Hepatocyte (in vitro differentiated cells): ENCODE results near the gene KLHL9. TPM values are rescaled to one million over a fixed set of nuclear protein-coding genes. Genes with fewer than 3 reads are reported as not detected.

Experiments
- DNase-seq: peaks from one replicate; pipeline ENCODE4 v3.0.0-alpha.2; 2016; ENCODE audit warnings: low spot score
- H2AFZ ChIP-seq: fragments of 200-600 bp; sonication (generic); 2 replicates; pipeline ENCODE4 v1.6.0; 2016; ENCODE audit warnings: antibody characterized with exemption, mild to moderate bottlenecking
- H3K27ac ChIP-seq: fragments of 200-600 bp; sonication (generic); 2 replicates; pipeline ENCODE4 v1.5.1; 2016; ENCODE audit warnings: mild to moderate bottlenecking
- H3K27me3 ChIP-seq: fragments of 200-600 bp; sonication (generic); 2 replicates; pipeline ENCODE4 v1.6.1; 2016
- H3K36me3 ChIP-seq: fragments of 200-600 bp; sonication (generic); replicated peaks from 2 replicates; pipeline ENCODE4 v1.5.1; 2016; ENCODE audit warnings: low read depth; ENCODE audit not compliant: insufficient read depth
- H3K4me1 ChIP-seq: fragments of 200-600 bp; sonication (generic); 2 replicates; pipeline ENCODE4 v1.5.1; 2016; ENCODE audit warnings: mild to moderate bottlenecking, moderate library complexity; ENCODE audit not compliant: insufficient read depth
- H3K4me2 ChIP-seq: fragments of 200-600 bp; sonication (generic); 2 replicates; pipeline ENCODE4 v1.6.0; 2016
- H3K4me3 ChIP-seq: fragments of 200-600 bp; sonication (generic); 2 replicates; pipeline ENCODE4 v1.5.1; 2016; ENCODE audit warnings: mild to moderate bottlenecking
- H3K79me2 ChIP-seq: fragments of 200-600 bp; sonication (generic); 2 replicates; pipeline ENCODE4 v1.6.0; 2017; ENCODE audit warnings: mild to moderate bottlenecking
- H3K9me2 ChIP-seq: fragments of 200-600 bp; sonication (generic); replicated peaks from 2 replicates; pipeline ENCODE4 v1.6.0; 2017; ENCODE audit warnings: mild to moderate bottlenecking; ENCODE audit not compliant: insufficient read depth
- H3K9me3 ChIP-seq: fragments of 200-600 bp; sonication (generic); 2 replicates; pipeline ENCODE4 v1.5.1; 2016; ENCODE audit warnings: low read depth, mild to moderate bottlenecking
- H4K20me1 ChIP-seq: fragments of 200-600 bp; sonication (generic); 2 replicates; pipeline ENCODE4 v1.6.0; 2016; ENCODE audit warnings: mild to moderate bottlenecking; ENCODE audit not compliant: insufficient read depth, poor library complexity, severe bottlenecking
- CTCF ChIP-seq: fragments of 200-600 bp; sonication (generic); IDR thresholded peaks from 2 replicates; pipeline ENCODE4 v1.5.1; 2016; ENCODE audit warnings: antibody characterized with exemption, mild to moderate bottlenecking; ENCODE audit not compliant: poor library complexity
- EZH2 ChIP-seq: fragments of 200-600 bp; sonication (generic); IDR thresholded peaks from 2 replicates; pipeline ENCODE4 v1.6.1; 2016; ENCODE audit warnings: antibody characterized with exemption, mild to moderate bottlenecking, borderline replicate concordance
- EZH2phosphoT487 ChIP-seq: fragments of 200-600 bp; sonication (generic); IDR thresholded peaks from one replicate; pipeline ENCODE4 v1.6.1; 2018; ENCODE audit warnings: antibody characterized with exemption, mild to moderate bottlenecking, low read depth, moderate library complexity; ENCODE audit not compliant: unreplicated experiment, severe bottlenecking
- WGBS: methylation state at CpG from one replicate; pipeline ENCODE4 v1.1.6; 2016; ENCODE audit warnings: low lambda C conversion rate; ENCODE audit errors: missing lambda C conversion rate; 5-methylcytosine and 5-hydroxymethylcytosine counted together
- polyA plus RNA-seq: library from polyadenylated mRNA; unstranded; fragments of >200 nt; fragmentation: Nextera tagmentation; extraction: Ambion mirVana; gene quantifications from 2 replicates; pipeline ENCODE4 v1.2.1, GENCODE V29; 2016
- total RNA-seq: library from RNA; depleted of rRNA; stranded (reverse); fragments of >200 nt; gene quantifications from 2 replicates; pipeline ENCODE4 v1.2.3, GENCODE V29; 2014

KLHL9 gene
- total and polyA plus RNA-seq, 2 experiments from 2014 or later: 18.6 to 43.1 TPM

DNA sequence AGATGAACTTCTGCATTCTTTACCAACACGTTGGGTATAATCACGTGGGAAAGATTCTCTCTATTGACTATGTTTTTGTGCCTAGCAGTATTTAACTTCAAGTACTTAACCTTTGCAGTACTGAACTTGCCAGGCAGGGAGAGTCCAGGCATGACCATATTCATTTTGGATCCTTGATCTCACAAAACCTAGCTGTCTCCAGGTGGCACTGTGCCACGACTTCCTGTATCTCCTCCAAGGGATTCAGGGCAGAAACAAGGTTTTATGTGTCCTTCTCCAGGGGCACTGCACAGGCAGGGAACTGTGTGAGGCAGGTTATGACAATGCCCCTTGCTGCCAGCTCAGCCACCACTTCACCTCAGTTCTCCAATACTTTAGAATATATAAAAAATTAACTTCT lies 18.3 kb downstream of the KLHL9 start:
- peak; percentile 10 for DNase-seq
- no peaks in the 10 kb centered on the region for H3K4me1 ChIP-seq
- no peak overlapping the region for H3K4me3 ChIP-seq
- no peaks in the 10 kb centered on the region for H3K36me3 ChIP-seq
- no peaks in the 10 kb centered on the region for H3K9me3 ChIP-seq
- H3K9me2 ChIP-seq: no peaks in the 10 kb centered on the region
- H3K27ac ChIP-seq: no peak overlapping the region
- H4K20me1 ChIP-seq: no peaks in the 10 kb centered on the region
- H2AFZ ChIP-seq: no peak overlapping the region
- no peak overlapping the region for H3K4me2 ChIP-seq
- no peaks in the 10 kb centered on the region for H3K79me2 ChIP-seq
- H3K27me3 ChIP-seq: peaks cover 3% of the 10 kb centered on the region
- WGBS: 32% methylated on average over 3 of the region's 3 CpGs
- TF ChIP-seq EZH2phosphoT487: no peak

DNA sequence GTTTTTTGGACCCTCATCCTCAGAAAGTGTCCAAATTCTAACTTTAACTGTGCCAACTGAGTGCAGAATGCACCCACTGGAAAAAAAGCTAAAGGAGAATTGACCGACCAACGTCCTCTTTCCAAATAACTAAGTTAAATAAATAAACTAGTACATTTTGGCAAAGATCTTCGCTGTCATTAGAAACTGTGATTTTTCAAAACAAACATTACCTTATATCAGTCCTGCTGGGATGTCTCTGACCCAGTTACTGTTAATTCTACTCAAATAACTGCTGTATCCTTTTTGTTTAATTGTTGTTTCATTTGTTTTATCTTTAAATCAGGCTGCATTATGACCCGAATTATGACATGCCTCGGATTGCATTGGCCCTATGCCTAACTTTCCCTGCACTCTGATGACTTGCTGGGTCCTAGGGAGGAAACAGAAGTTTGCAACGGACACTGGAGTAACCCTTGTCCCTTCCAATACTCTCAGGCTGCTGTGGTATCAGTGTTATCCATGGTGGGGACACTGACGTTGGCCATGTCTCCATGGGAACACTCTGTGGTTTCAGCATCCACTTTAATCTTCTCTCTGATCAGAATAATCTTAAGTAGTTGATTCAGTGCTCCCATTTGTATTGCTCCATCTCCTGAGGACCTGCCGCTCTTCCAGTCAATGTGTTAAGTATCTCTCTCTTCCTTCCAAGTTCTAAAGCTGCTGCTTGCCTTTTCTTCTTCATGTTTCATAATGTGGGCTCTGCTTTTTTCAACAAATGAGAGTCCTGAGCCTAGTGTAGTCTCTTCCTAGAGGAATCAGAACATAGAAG lies 19.0 kb downstream of the KLHL9 start:
- TF ChIP-seq CTCF (no peak), EZH2 (no peak), EZH2phosphoT487 (no peak)
- Histone ChIP-seq H2AFZ (no peak overlapping the region), H3K36me3 (no peaks in the 10 kb centered on the region), H3K4me2 (no peak overlapping the region), H3K79me2 (no peaks in the 10 kb centered on the region), H3K4me3 (no peak overlapping the region), H3K9me3 (no peaks in the 10 kb centered on the region), H3K27me3 (peaks cover 3% of the 10 kb centered on the region), H3K9me2 (no peaks in the 10 kb centered on the region), H3K27ac (no peak overlapping the region), H3K4me1 (no peaks in the 10 kb centered on the region), H4K20me1 (no peaks in the 10 kb centered on the region)
- DNase-seq: no peak
- 69% methylated on average over 8 of the region's 8 CpGs for whole genome bisulfite sequencing

GRCh38 chr9:21314152-21314551 lies 21.1 kb downstream of the KLHL9 start:
- 88% methylated on average over 2 of the region's 2 CpGs for WGBS
- H3K4me2 ChIP-seq: no peak overlapping the region
- no peak overlapping the region for H3K4me3 ChIP-seq
- H3K27ac ChIP-seq: no peak overlapping the region
- H3K4me1 ChIP-seq: no peaks in the 10 kb centered on the region
- no peaks in the 10 kb centered on the region for H3K79me2 ChIP-seq
- TF ChIP-seq CTCF: no peak
- TF ChIP-seq EZH2: no peak
- TF ChIP-seq EZH2phosphoT487: no peak
- no peaks in the 10 kb centered on the region for H4K20me1 ChIP-seq
- peaks cover 3% of the 10 kb centered on the region for H3K27me3 ChIP-seq
- DNase-seq: no peak
- H3K9me2 ChIP-seq: no peaks in the 10 kb centered on the region
- H2AFZ ChIP-seq: no peak overlapping the region
- no peaks in the 10 kb centered on the region for H3K36me3 ChIP-seq
- H3K9me3 ChIP-seq: no peaks in the 10 kb centered on the region

DNA sequence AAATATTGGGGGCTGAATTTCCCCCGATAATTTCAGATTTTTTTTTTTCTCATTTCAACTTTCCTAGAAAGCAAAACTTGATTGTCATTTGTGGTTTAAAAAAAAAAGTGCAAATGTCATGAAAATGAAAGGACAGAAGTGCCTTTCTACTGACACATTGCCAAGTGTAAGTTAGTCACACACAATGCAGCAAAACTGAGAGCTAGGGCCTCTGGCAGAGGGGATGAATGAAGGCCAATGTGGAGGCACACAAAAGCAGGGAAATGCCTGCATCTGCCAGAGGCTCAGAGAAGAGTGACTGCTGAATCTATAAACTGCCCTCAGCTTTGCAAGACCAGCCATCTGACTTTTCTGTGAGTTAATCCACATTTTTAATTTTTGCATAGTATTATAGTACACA lies 23.3 kb downstream of the KLHL9 start:
- no peaks in the 10 kb centered on the region for H4K20me1 ChIP-seq
- no peak overlapping the region for H2AFZ ChIP-seq
- H3K9me3 ChIP-seq: no peaks in the 10 kb centered on the region
- no peaks in the 10 kb centered on the region for H3K27me3 ChIP-seq
- H3K79me2 ChIP-seq: no peaks in the 10 kb centered on the region
- no peak for DNase-seq
- H3K4me1 ChIP-seq: no peaks in the 10 kb centered on the region
- H3K9me2 ChIP-seq: no peaks in the 10 kb centered on the region
- no peak overlapping the region for H3K4me3 ChIP-seq
- no peak overlapping the region for H3K27ac ChIP-seq
- no peak for TF ChIP-seq EZH2
- no peak for TF ChIP-seq CTCF
- TF ChIP-seq EZH2phosphoT487: no peak
- H3K36me3 ChIP-seq: no peaks in the 10 kb centered on the region
- WGBS: 94% methylated on average over 1 of the region's 1 CpG
- H3K4me2 ChIP-seq: no peak overlapping the region
